DND-41 (cell line): ENCODE data around the gene EFR3B.

ENCODE experiments used
- ATAC-seq: fragments of 200-7000 bp; cut with Tn5 transposase; 3 replicates; pipeline ENCODE4 v1.9.1; 2021; ENCODE audit warnings: low read depth; ENCODE audit not compliant: insufficient read depth
- DNase-seq: peaks from one replicate; pipeline ENCODE4 v3.0.0-alpha.2; 2020
- H2AFZ ChIP-seq: 2 replicates; pipeline ENCODE4 v1.6.0; 2012; ENCODE audit warnings: low read depth, low read length
- H3K27ac ChIP-seq: 2 replicates; pipeline ENCODE4 v1.5.1; 2012; ENCODE audit warnings: low read length, inconsistent platforms
- H3K27me3 ChIP-seq: fragments of 200-600 bp; sonication (generic); 2 replicates; pipeline ENCODE4 v1.6.0; 2012; ENCODE audit warnings: low read length, mild to moderate bottlenecking, inconsistent platforms; ENCODE audit not compliant: insufficient read depth, poor library complexity
- H3K36me3 ChIP-seq: 2 replicates; pipeline ENCODE4 v1.5.1; 2012; ENCODE audit warnings: low read length, inconsistent platforms; ENCODE audit not compliant: insufficient read depth
- H3K4me1 ChIP-seq: 2 replicates; pipeline ENCODE4 v1.5.1; 2012; ENCODE audit warnings: mild to moderate bottlenecking, low read length; ENCODE audit not compliant: insufficient read depth
- H3K4me2 ChIP-seq: 2 replicates; pipeline ENCODE4 v1.6.0; 2012; ENCODE audit warnings: mild to moderate bottlenecking, moderate library complexity, low read length, inconsistent platforms; ENCODE audit not compliant: insufficient read depth
- H3K4me3 ChIP-seq, 2 experiments: fragments of 200-600 bp in 1 of 2; shearing (Covaris generic) in 1 of 2; 2 replicates each; pipeline ENCODE4 v1.5.1; 2012 to 2016; ENCODE audit warnings: inconsistent platforms in 2 of 2, low read length in 2 of 2, mild to moderate bottlenecking in 2 of 2, low read depth in 1 of 2, moderate library complexity in 1 of 2
- H3K79me2 ChIP-seq: 2 replicates; pipeline ENCODE4 v1.6.0; 2012; ENCODE audit warnings: low read length, inconsistent platforms; ENCODE audit not compliant: insufficient read depth
- H3K9ac ChIP-seq: 2 replicates; pipeline ENCODE4 v1.6.0; 2012; ENCODE audit warnings: low read depth, mild to moderate bottlenecking, inconsistent platforms, low read length, moderate library complexity
- H3K9me3 ChIP-seq: 2 replicates; pipeline ENCODE4 v1.5.1; 2012; ENCODE audit warnings: low read length, moderate library complexity, mild to moderate bottlenecking, inconsistent platforms; ENCODE audit not compliant: insufficient read depth, severe bottlenecking
- H4K20me1 ChIP-seq: 2 replicates; pipeline ENCODE4 v1.6.0; 2012; ENCODE audit warnings: low read length; ENCODE audit not compliant: insufficient read depth
- CTCF ChIP-seq: IDR thresholded peaks from 2 replicates; pipeline ENCODE4 v1.5.1; 2012; ENCODE audit warnings: borderline replicate concordance, low read length, moderate library complexity, mild to moderate bottlenecking; ENCODE audit not compliant: poor library complexity, severe bottlenecking; ENCODE audit errors: extremely low read depth
- EZH2 ChIP-seq: IDR thresholded peaks from 3 replicates; pipeline ENCODE4 v1.6.1; 2012; ENCODE audit warnings: borderline replicate concordance, low read depth, mild to moderate bottlenecking, moderate library complexity, low read length, inconsistent platforms; ENCODE audit not compliant: severe bottlenecking

Gene EFR3B

GRCh38 chr2:25170888-25171287 lies 129.0 kb downstream of the EFR3B start:
- H3K4me1 ChIP-seq, result no peaks in the 10 kb centered on the region
- no peak overlapping the region for H3K9ac ChIP-seq
- no peak overlapping the region for H2AFZ ChIP-seq
- no peak overlapping the region for H3K27ac ChIP-seq
- no peak overlapping the region for H3K4me2 ChIP-seq
- H3K36me3 ChIP-seq, result no peaks in the 10 kb centered on the region
- H3K9me3 ChIP-seq, result no peaks in the 10 kb centered on the region
- no peaks in the 10 kb centered on the region for H4K20me1 ChIP-seq
- peaks cover 10% of the 10 kb centered on the region for H3K27me3 ChIP-seq
- no peaks in the 10 kb centered on the region for H3K79me2 ChIP-seq
- DNase-seq, result no peak
- no peak overlapping the region for H3K4me3 ChIP-seq
- no peak for ATAC-seq
- TF ChIP-seq EZH2 (no peak), CTCF (no peak)

GRCh38 chr2:25173719-25174118 lies 131.8 kb downstream of the EFR3B start:
- H3K9me3 ChIP-seq, result no peaks in the 10 kb centered on the region
- no peaks in the 10 kb centered on the region for H4K20me1 ChIP-seq
- TF ChIP-seq EZH2 (no peak), CTCF (no peak)
- no peak overlapping the region for H2AFZ ChIP-seq
- no peak overlapping the region for H3K9ac ChIP-seq
- H3K4me1 ChIP-seq, result no peaks in the 10 kb centered on the region
- H3K27me3 ChIP-seq, result peaks cover 3% of the 10 kb centered on the region
- DNase-seq (no peak), ATAC-seq (no peak)
- no peaks in the 10 kb centered on the region for H3K79me2 ChIP-seq
- no peak overlapping the region for H3K27ac ChIP-seq
- H3K4me2 ChIP-seq, result no peak overlapping the region
- H3K4me3 ChIP-seq, result no peak overlapping the region
- no peaks in the 10 kb centered on the region for H3K36me3 ChIP-seq

- H3K4me2 ChIP-seq, result no peak overlapping the region
- DNase-seq (no peak), ATAC-seq (no peak)
- H3K4me1 ChIP-seq, result no peaks in the 10 kb centered on the region
- H3K27me3 ChIP-seq, result peaks cover 3% of the 10 kb centered on the region
- no peak overlapping the region for H3K9ac ChIP-seq
- no peak overlapping the region for H2AFZ ChIP-seq
- no peak overlapping the region for H3K27ac ChIP-seq
- no peaks in the 10 kb centered on the region for H3K36me3 ChIP-seq
- no peaks in the 10 kb centered on the region for H3K9me3 ChIP-seq
- no peak overlapping the region for H3K4me3 ChIP-seq
- no peaks in the 10 kb centered on the region for H4K20me1 ChIP-seq
- TF ChIP-seq EZH2, result no peak
- TF ChIP-seq CTCF, result no peak
- no peaks in the 10 kb centered on the region for H3K79me2 ChIP-seq
These were observed 132.5 kb downstream of the EFR3B start for GRCh38 chr2:25174192-25174861.
